ENCODE results near the gene B4GALT6.

DNA sequence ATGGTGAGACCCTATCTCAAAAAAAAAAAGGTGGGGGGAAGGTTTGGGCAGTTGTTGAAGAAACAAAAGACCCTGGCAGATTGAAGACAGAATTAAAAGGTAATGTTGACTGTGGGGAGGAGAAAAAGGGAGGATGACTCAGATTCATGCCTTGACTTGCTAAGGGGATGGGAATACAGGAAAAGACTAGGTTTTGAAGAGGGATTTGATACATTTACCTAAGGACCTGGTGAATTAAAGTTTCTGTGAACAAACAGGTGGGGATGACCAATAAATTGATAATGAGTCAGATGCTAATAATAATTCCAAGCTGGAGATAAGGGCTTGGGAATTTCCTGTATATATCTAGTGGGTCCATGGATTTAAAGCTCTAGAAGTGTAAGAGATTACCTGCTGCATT lies 65.1 kb downstream of the B4GALT6 start:
- TF ChIP-seq, protein P1, sequence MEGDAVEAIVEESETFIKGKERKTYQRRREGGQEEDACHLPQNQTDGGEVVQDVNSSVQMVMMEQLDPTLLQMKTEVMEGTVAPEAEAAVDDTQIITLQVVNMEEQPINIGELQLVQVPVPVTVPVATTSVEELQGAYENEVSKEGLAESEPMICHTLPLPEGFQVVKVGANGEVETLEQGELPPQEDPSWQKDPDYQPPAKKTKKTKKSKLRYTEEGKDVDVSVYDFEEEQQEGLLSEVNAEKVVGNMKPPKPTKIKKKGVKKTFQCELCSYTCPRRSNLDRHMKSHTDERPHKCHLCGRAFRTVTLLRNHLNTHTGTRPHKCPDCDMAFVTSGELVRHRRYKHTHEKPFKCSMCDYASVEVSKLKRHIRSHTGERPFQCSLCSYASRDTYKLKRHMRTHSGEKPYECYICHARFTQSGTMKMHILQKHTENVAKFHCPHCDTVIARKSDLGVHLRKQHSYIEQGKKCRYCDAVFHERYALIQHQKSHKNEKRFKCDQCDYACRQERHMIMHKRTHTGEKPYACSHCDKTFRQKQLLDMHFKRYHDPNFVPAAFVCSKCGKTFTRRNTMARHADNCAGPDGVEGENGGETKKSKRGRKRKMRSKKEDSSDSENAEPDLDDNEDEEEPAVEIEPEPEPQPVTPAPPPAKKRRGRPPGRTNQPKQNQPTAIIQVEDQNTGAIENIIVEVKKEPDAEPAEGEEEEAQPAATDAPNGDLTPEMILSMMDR (IDR thresholded peaks at IDR 0.05) = no peak
- no peak for TF ChIP-seq POLR2A (IDR thresholded peaks at IDR 0.05)

Data from body of pancreas (tissue), 4 donors.